ENCODE results near the gene ZNF318. TPM values are rescaled to one million over a fixed set of nuclear protein-coding genes. Genes with fewer than 3 reads are reported as not detected.

The ZNF318 gene
- total RNA-seq, 4 donors from 2014 or later: 20.9 to 35.5 (median 24.8) TPM

DNA sequence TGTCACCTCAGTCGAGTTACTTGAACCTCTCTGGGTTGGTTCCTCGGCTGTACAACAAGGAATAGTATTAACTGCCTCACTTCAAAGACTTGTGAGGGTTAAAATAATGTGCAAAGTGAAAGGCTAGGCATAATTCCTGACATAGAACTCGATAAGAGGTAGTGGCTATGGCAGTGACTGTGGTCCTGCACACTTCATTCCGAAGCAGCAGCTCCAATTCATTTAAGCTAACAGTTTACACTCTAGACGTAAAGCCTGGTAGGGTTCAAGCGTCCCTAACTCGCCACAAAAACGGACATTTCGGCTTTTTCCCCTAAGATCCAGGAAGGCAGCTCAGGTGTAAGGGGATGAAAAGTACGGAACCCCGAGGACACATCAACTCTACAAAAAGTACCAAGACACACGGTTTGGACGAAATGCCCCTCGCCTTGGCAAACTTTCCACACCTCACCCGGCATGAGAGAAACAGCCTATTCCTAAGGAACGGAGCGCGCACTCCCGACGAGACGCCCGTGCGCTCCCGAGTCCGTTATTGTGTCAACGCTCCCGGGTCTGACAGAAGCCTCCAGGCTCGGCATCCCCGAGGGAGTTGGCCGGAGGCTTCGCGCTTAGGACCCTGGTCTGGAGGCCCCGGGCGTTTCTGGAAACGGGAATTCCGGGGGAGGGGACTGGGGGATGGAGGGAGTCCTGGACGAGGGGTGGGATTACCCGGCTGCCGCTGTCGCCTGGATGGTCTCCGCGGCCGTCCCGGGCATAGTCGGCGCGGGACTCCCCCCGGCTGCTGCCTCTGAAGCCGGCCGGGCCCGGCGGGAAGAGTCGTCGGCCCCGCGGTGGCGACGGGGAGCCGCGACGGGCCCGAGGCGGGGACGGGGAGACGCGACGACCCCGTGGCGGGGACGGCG is 937 bp downstream of the ZNF318 start:
- Histone ChIP-seq H3K27ac (peak overlapping the region; percentile 72), H3K27me3 (no peaks in the 10 kb centered on the region), H3K4me3 (peak overlapping the region; percentile 90), H3K36me3 (peaks cover 14% of the 10 kb centered on the region), H3K9me3 (no peaks in the 10 kb centered on the region), H3K4me1 (peaks cover 44% of the 10 kb centered on the region)
- TF ChIP-seq EP300 (IDR thresholded peaks at IDR 0.05) (no peak), POLR2A (IDR thresholded peaks at IDR 0.05) (no peak), POLR2AphosphoS5 (IDR thresholded peaks at IDR 0.05) (no peak)
- TF ChIP-seq, protein P1, sequence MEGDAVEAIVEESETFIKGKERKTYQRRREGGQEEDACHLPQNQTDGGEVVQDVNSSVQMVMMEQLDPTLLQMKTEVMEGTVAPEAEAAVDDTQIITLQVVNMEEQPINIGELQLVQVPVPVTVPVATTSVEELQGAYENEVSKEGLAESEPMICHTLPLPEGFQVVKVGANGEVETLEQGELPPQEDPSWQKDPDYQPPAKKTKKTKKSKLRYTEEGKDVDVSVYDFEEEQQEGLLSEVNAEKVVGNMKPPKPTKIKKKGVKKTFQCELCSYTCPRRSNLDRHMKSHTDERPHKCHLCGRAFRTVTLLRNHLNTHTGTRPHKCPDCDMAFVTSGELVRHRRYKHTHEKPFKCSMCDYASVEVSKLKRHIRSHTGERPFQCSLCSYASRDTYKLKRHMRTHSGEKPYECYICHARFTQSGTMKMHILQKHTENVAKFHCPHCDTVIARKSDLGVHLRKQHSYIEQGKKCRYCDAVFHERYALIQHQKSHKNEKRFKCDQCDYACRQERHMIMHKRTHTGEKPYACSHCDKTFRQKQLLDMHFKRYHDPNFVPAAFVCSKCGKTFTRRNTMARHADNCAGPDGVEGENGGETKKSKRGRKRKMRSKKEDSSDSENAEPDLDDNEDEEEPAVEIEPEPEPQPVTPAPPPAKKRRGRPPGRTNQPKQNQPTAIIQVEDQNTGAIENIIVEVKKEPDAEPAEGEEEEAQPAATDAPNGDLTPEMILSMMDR (IDR thresholded peaks at IDR 0.05): no peak
- peak in 1 of 2 donors; percentile 76 for DNase-seq (ENCODE audit: low spot score in 2 of 2)
- WGBS: 2% methylated on average over 17 of the region's 71 CpGs

DNA sequence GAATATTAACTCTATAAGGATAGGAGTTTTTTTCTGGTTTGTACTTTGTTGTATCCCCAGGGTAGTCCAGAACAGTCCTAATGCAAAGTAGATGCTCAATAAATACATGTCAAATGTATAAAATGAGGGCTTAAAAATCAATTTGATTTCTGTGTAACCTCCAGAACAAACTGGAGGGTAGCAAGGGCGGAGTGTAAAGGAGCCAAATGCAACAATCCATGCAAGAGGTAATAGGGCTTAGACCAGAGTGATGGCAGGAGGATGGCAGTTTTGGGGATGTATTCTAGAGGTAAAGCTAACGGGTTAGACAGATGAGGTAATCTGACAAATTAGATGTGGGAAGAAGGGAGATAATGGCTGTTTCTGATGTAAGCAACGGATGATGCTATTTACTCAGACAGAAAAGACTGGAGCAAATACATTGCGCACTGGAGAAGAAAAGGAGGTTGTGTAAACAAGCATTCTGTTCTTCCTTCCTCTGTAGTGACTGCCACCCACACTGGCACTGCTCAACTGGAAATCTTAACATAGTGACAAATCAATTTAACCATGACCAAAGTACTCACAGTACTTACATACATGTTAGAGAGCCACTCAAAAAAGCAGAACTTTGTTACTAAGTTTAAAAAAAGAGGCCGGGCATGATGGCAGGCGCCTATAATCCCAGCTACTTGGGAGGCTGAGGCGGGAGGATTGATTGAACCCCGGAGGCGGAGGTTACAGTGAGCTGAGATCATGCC is 2.0 kb downstream of the ZNF318 start:
- WGBS: 72% methylated on average over 9 of the region's 9 CpGs
- Histone ChIP-seq H3K4me1 (peaks cover 33% of the 10 kb centered on the region), H3K36me3 (peaks cover 23% of the 10 kb centered on the region), H3K27ac (no peak overlapping the region), H3K9me3 (no peaks in the 10 kb centered on the region), H3K4me3 (peak overlapping the region; percentile 90), H3K27me3 (no peaks in the 10 kb centered on the region)
- TF ChIP-seq, protein P1 (IDR thresholded peaks at IDR 0.05): no peak
- no peak for TF ChIP-seq EP300 (IDR thresholded peaks at IDR 0.05)
- no peak for TF ChIP-seq POLR2AphosphoS5 (IDR thresholded peaks at IDR 0.05)
- TF ChIP-seq POLR2A (IDR thresholded peaks at IDR 0.05): no peak
- no peak for DNase-seq (ENCODE audit: low spot score in 2 of 2)

DNA sequence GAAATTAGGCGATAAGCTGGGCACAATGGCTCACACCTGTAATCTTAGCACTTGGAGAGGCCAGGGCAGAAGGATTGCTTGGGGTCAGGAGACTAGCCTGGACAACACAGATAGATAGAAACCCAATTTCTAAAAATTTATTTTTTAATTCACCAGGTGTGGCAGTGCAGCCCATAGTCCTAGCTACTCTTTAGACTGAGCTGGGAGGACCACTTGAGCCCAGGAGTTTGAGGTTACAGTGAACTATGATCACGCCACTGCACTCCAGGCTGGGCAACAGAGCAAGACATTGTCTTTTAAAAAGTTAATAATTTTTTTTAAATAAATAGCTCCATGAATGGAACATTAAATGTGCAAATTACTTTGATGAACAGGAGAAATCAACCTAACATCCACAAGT is 8.2 kb downstream of the ZNF318 start:
- TF ChIP-seq POLR2A (IDR thresholded peaks at IDR 0.05) (no peak), POLR2AphosphoS5 (IDR thresholded peaks at IDR 0.05) (no peak), EP300 (IDR thresholded peaks at IDR 0.05) (no peak)
- TF ChIP-seq, protein P1 (IDR thresholded peaks at IDR 0.05): no peak
- DNase-seq (ENCODE audit: low spot score in 2 of 2): no peak
- 89% methylated on average over 2 of the region's 2 CpGs for WGBS
- Histone ChIP-seq H3K27ac (no peak overlapping the region), H3K4me1 (peaks cover 3% of the 10 kb centered on the region), H3K9me3 (no peaks in the 10 kb centered on the region), H3K36me3 (peaks cover 71% of the 10 kb centered on the region), H3K4me3 (no peak overlapping the region), H3K27me3 (no peaks in the 10 kb centered on the region)

DNA sequence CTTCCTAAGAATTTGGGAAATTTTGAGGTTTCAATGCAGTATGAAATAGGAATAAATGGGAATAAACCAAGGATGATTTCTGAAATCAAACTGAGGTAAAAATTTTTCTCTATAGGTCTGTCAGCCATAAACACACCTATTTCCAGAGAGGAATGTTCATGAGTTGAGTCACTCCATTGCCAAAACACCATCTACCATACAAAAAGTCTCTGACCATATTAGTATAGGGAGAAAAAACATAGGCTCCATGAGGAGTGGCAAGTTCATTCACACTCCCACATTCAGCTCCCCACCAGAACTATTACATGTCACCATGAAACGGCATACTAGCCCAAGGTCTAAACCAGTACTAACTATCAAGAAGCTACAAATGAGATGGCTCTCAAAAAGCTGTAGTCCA is 9.6 kb downstream of the ZNF318 start:
- Histone ChIP-seq H3K36me3 (peaks cover 85% of the 10 kb centered on the region), H3K4me3 (no peak overlapping the region), H3K9me3 (no peaks in the 10 kb centered on the region), H3K27ac (no peak overlapping the region), H3K4me1 (no peaks in the 10 kb centered on the region), H3K27me3 (no peaks in the 10 kb centered on the region)
- no peak for TF ChIP-seq EP300 (IDR thresholded peaks at IDR 0.05)
- no peak for TF ChIP-seq POLR2AphosphoS5 (IDR thresholded peaks at IDR 0.05)
- DNase-seq (ENCODE audit: low spot score in 2 of 2): no peak
- WGBS: 91% methylated on average over 1 of the region's 1 CpG

DNA sequence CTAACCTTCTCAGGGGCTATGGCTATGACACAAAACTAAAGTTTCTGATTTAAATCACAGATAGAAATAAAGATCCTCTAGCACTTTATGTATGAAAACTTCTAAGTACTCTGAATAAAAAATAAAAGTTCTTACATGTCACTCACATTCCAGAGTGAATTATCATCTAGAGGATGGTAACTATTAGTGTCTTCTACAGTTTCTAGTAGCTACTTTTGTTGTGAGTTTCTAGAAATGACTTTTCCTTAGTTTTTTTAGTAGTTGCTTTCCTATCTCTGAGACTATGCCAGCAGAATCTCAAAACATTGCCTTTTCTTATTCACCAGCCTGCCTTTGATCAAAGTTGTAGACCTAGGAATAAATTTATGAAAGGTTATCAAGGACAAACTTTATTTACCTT is 10.1 kb downstream of the ZNF318 start:
- TF ChIP-seq EP300 (IDR thresholded peaks at IDR 0.05) (no peak), POLR2AphosphoS5 (IDR thresholded peaks at IDR 0.05) (no peak), POLR2A (IDR thresholded peaks at IDR 0.05) (no peak)
- TF ChIP-seq, protein P1 (IDR thresholded peaks at IDR 0.05): no peak
- no peak overlapping the region for H3K27ac ChIP-seq
- no peak for DNase-seq (ENCODE audit: low spot score in 2 of 2)
- no peaks in the 10 kb centered on the region for H3K9me3 ChIP-seq
- H3K4me1 ChIP-seq: no peaks in the 10 kb centered on the region
- no peak overlapping the region for H3K4me3 ChIP-seq
- H3K36me3 ChIP-seq: peaks cover 85% of the 10 kb centered on the region
- no peaks in the 10 kb centered on the region for H3K27me3 ChIP-seq
